Mesenchymal stem cell (in vitro differentiated cells and primary cell): Measurements from ENCODE around the gene SV2C.

ENCODE experiments used
- DNase-seq: peaks from one replicate; pipeline ENCODE4 v3.0.0-alpha.2; 2013
- H2AFZ ChIP-seq: one replicate; pipeline ENCODE4 v1.6.1; 2013; ENCODE audit warnings: low read depth, mild to moderate bottlenecking, control low read depth, inconsistent platforms, low read length, moderate library complexity
- H2AK5ac ChIP-seq: 2 replicates; pipeline ENCODE4 v1.6.1; 2013; ENCODE audit warnings: low read length, moderate library complexity, mild to moderate bottlenecking, inconsistent platforms; ENCODE audit not compliant: severe bottlenecking
- H2BK120ac ChIP-seq: one replicate; pipeline ENCODE4 v1.6.1; 2013; ENCODE audit warnings: low read depth, mild to moderate bottlenecking, inconsistent platforms, low read length, moderate library complexity
- H2BK12ac ChIP-seq, 2 experiments: one replicate each; pipeline ENCODE4 v1.6.1; 2013; ENCODE audit warnings: inconsistent platforms in 2 of 2, low read length in 2 of 2, mild to moderate bottlenecking in 2 of 2, moderate library complexity in 2 of 2, control low read depth in 1 of 2
- H2BK15ac ChIP-seq: one replicate; pipeline ENCODE4 v1.6.1; 2013; ENCODE audit warnings: mild to moderate bottlenecking, low read depth, inconsistent platforms; ENCODE audit not compliant: poor library complexity, severe bottlenecking
- H2BK5ac ChIP-seq: 2 replicates; pipeline ENCODE4 v1.6.1; 2013; ENCODE audit warnings: low read depth, mild to moderate bottlenecking, low read length, control low read depth, inconsistent platforms; ENCODE audit not compliant: poor library complexity, severe bottlenecking
- H3K14ac ChIP-seq, 2 experiments: one replicate each; pipeline ENCODE4 v1.6.1; 2013; ENCODE audit warnings: inconsistent platforms in 2 of 2, low read length in 2 of 2, control low read depth in 1 of 2, mild to moderate bottlenecking in 1 of 2, moderate library complexity in 1 of 2
- H3K18ac ChIP-seq, 2 experiments: one replicate each; pipeline ENCODE4 v1.6.1; 2013; ENCODE audit warnings: inconsistent platforms in 2 of 2, low read length in 2 of 2, control low read depth in 1 of 2, low read depth in 1 of 2, mild to moderate bottlenecking in 1 of 2
- H3K23ac ChIP-seq, 2 experiments: one replicate each; pipeline ENCODE4 v1.6.1; 2013; ENCODE audit warnings: inconsistent platforms in 2 of 2, low read length in 2 of 2, mild to moderate bottlenecking in 2 of 2, moderate library complexity in 2 of 2, control low read depth in 1 of 2
- H3K27ac ChIP-seq: 2 replicates; pipeline ENCODE4 v1.5.1; 2013; ENCODE audit warnings: mild to moderate bottlenecking, moderate library complexity, low read length, control low read depth, inconsistent platforms; ENCODE audit not compliant: poor library complexity, severe bottlenecking
- H3K27me3 ChIP-seq, 2 experiments: 2 replicates each; pipeline versions ENCODE4 v1.6.1 to v1.7.0; 2013; ENCODE audit warnings: low read length in 2 of 2, mild to moderate bottlenecking in 2 of 2, moderate library complexity in 2 of 2, control low read depth in 1 of 2, inconsistent platforms in 1 of 2; ENCODE audit not compliant: control insufficient read depth in 1 of 2, insufficient read depth in 1 of 2
- H3K36me3 ChIP-seq, 2 experiments: 2 replicates each; pipeline versions ENCODE4 v1.6.1 to v1.7.0; 2013; ENCODE audit warnings: low read length in 2 of 2, control low read depth in 1 of 2, inconsistent platforms in 1 of 2, low read depth in 1 of 2, mild to moderate bottlenecking in 1 of 2; ENCODE audit not compliant: insufficient read depth in 2 of 2, control insufficient read depth in 1 of 2
- H3K4ac ChIP-seq, 2 experiments: one replicate each; pipeline ENCODE4 v1.6.1; 2013; ENCODE audit warnings: inconsistent platforms in 2 of 2, low read length in 2 of 2, mild to moderate bottlenecking in 2 of 2, moderate library complexity in 2 of 2, control low read depth in 1 of 2, low read depth in 1 of 2
- H3K4me1 ChIP-seq: 2 replicates; pipeline ENCODE4 v1.6.1; 2013; ENCODE audit warnings: low read depth, low read length, control low read depth; ENCODE audit not compliant: control insufficient read depth, insufficient read depth
- H3K4me2 ChIP-seq: 2 replicates; pipeline ENCODE4 v1.6.1; 2013; ENCODE audit warnings: low read length, mild to moderate bottlenecking, inconsistent platforms; ENCODE audit not compliant: poor library complexity, severe bottlenecking
- H3K4me3 ChIP-seq, 2 experiments: 2 replicates each; pipeline versions ENCODE4 v1.5.1 to v1.7.0; 2013; ENCODE audit warnings: low read length in 2 of 2, mild to moderate bottlenecking in 2 of 2, control low read depth in 1 of 2, low read depth in 1 of 2; ENCODE audit not compliant: insufficient read depth in 1 of 2
- H3K79me1 ChIP-seq: replicated peaks from 2 replicates; pipeline ENCODE4 v1.6.1; 2013; ENCODE audit warnings: mild to moderate bottlenecking, control low read depth, low read length, inconsistent platforms; ENCODE audit not compliant: poor library complexity, severe bottlenecking
- H3K9ac ChIP-seq: 2 replicates; pipeline ENCODE4 v1.7.0; 2013; ENCODE audit warnings: mild to moderate bottlenecking, low read length, moderate library complexity
- H3K9me3 ChIP-seq: 2 replicates; pipeline ENCODE4 v1.7.0; 2013; ENCODE audit warnings: mild to moderate bottlenecking, low read length; ENCODE audit not compliant: control insufficient read depth
- H4K8ac ChIP-seq: one replicate; pipeline ENCODE4 v1.6.1; 2013; ENCODE audit warnings: inconsistent platforms, mild to moderate bottlenecking, low read length, moderate library complexity
- H4K91ac ChIP-seq: one replicate; pipeline ENCODE4 v1.6.1; 2013; ENCODE audit warnings: mild to moderate bottlenecking, low read length, inconsistent platforms
- WGBS: methylation state at CpG from one replicate; pipeline ENCODE4 v1.1.7; 2013; ENCODE audit warnings: mixed read lengths; 5-methylcytosine and 5-hydroxymethylcytosine counted together

The SV2C gene

GRCh38 chr5:76190356-76190755 lies 107.2 kb downstream of the SV2C start:
- Histone ChIP-seq H2AK5ac (no peak overlapping the region), H3K4me3 (no peak overlapping the region), H3K18ac (no peak overlapping the region), H3K4ac (no peak overlapping the region), H2AFZ (no peak overlapping the region), H3K36me3 (no peaks in the 10 kb centered on the region), H2BK15ac (no peak overlapping the region), H2BK120ac (no peak overlapping the region), H2BK12ac (no peak overlapping the region), H3K23ac (no peak overlapping the region), H4K8ac (no peak overlapping the region), H3K27ac (no peak overlapping the region), H3K27me3 (peaks cover 0 to 37% of the 10 kb centered on the region in 2 experiments), H3K79me1 (no peaks in the 10 kb centered on the region), H4K91ac (no peak overlapping the region), H3K9me3 (no peaks in the 10 kb centered on the region), H3K4me1 (no peaks in the 10 kb centered on the region), H3K14ac (no peak overlapping the region), H3K9ac (no peak overlapping the region), H2BK5ac (no peak overlapping the region), H3K4me2 (no peak overlapping the region)
- DNase-seq, result no peak
- 80% methylated on average over 2 of the region's 3 CpGs for WGBS

- Histone ChIP-seq H2AFZ (no peak overlapping the region), H3K79me1 (no peaks in the 10 kb centered on the region), H3K4ac (no peak overlapping the region), H3K36me3 (no peaks in the 10 kb centered on the region), H2AK5ac (no peak overlapping the region), H3K18ac (no peak overlapping the region), H4K8ac (no peak overlapping the region), H3K9ac (no peak overlapping the region), H3K4me2 (no peak overlapping the region), H2BK15ac (no peak overlapping the region), H3K27me3 (peaks cover 0 to 45% of the 10 kb centered on the region in 2 experiments), H3K27ac (no peak overlapping the region), H2BK5ac (no peak overlapping the region), H3K9me3 (no peaks in the 10 kb centered on the region), H4K91ac (no peak overlapping the region), H3K4me3 (no peak overlapping the region), H3K4me1 (no peaks in the 10 kb centered on the region), H3K23ac (no peak overlapping the region), H3K14ac (no peak overlapping the region), H2BK120ac (no peak overlapping the region), H2BK12ac (no peak overlapping the region)
- no peak for DNase-seq
- WGBS, result 42% methylated on average over 3 of the region's 5 CpGs
Observed at GRCh38 chr5:76192837-76193236, 109.7 kb downstream of the SV2C start.

- Histone ChIP-seq H2AK5ac (no peak overlapping the region), H3K27me3 (peaks cover 0 to 45% of the 10 kb centered on the region in 2 experiments), H2BK5ac (no peak overlapping the region), H3K79me1 (no peaks in the 10 kb centered on the region), H3K27ac (no peak overlapping the region), H2AFZ (no peak overlapping the region), H3K4ac (no peak overlapping the region), H2BK120ac (no peak overlapping the region), H2BK12ac (no peak overlapping the region), H3K4me2 (no peak overlapping the region), H3K4me3 (no peak overlapping the region), H3K23ac (no peak overlapping the region), H3K14ac (no peak overlapping the region), H3K9me3 (no peaks in the 10 kb centered on the region), H3K4me1 (no peaks in the 10 kb centered on the region), H2BK15ac (no peak overlapping the region), H3K36me3 (no peaks in the 10 kb centered on the region), H4K91ac (no peak overlapping the region), H4K8ac (no peak overlapping the region), H3K9ac (no peak overlapping the region), H3K18ac (no peak overlapping the region)
- DNase-seq, result no peak
Observed at GRCh38 chr5:76193635-76194034, 110.5 kb downstream of the SV2C start.

GRCh38 chr5:76194340-76194739 lies 111.2 kb downstream of the SV2C start:
- Histone ChIP-seq H3K27ac (no peak overlapping the region), H3K27me3 (peaks cover 0 to 38% of the 10 kb centered on the region in 2 experiments), H3K36me3 (no peaks in the 10 kb centered on the region), H3K18ac (no peak overlapping the region), H3K4me1 (peaks cover 1% of the 10 kb centered on the region), H3K9me3 (no peaks in the 10 kb centered on the region), H2BK120ac (no peak overlapping the region), H2AK5ac (no peak overlapping the region), H2BK15ac (no peak overlapping the region), H3K4me2 (no peak overlapping the region), H3K79me1 (no peaks in the 10 kb centered on the region), H4K91ac (no peak overlapping the region), H3K4me3 (no peak overlapping the region), H3K14ac (no peak overlapping the region), H3K9ac (no peak overlapping the region), H3K4ac (no peak overlapping the region), H3K23ac (no peak overlapping the region), H4K8ac (no peak overlapping the region), H2BK12ac (no peak overlapping the region), H2BK5ac (no peak overlapping the region), H2AFZ (no peak overlapping the region)
- DNase-seq, result no peak
- WGBS, result 64% methylated on average over 3 of the region's 3 CpGs
